GM12874 (cell line): ENCODE measurements around the gene SNX13.

Experiments used
- TF ChIP-seq, protein P1 (sequence below): IDR thresholded peaks from 2 replicates; pipeline ENCODE4 v1.5.1; 2011; ENCODE audit warnings: low read depth, mild to moderate bottlenecking, control low read depth, low read length, moderate library complexity; ENCODE audit not compliant: insufficient read depth

The SNX13 gene

DNA sequence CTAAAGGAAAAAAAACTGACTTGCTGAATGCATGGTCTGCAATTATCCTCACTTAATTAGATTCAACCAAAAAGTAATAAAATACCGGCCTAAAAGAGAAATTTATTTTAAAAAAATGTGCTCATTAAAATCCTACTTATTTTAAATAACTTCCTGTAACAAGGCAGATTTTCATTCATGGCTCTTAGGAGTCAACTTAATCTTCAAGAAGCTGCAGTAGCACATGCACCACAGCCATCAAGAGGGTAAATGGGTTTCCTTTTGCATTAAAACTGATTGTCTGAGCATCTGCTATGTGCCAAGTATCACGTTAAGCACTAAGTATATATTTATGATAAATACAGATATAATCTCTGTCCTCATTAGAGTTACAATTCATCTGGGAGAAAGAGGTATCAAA, 69.9 kb downstream of the SNX13 start:
- TF ChIP-seq, protein P1, sequence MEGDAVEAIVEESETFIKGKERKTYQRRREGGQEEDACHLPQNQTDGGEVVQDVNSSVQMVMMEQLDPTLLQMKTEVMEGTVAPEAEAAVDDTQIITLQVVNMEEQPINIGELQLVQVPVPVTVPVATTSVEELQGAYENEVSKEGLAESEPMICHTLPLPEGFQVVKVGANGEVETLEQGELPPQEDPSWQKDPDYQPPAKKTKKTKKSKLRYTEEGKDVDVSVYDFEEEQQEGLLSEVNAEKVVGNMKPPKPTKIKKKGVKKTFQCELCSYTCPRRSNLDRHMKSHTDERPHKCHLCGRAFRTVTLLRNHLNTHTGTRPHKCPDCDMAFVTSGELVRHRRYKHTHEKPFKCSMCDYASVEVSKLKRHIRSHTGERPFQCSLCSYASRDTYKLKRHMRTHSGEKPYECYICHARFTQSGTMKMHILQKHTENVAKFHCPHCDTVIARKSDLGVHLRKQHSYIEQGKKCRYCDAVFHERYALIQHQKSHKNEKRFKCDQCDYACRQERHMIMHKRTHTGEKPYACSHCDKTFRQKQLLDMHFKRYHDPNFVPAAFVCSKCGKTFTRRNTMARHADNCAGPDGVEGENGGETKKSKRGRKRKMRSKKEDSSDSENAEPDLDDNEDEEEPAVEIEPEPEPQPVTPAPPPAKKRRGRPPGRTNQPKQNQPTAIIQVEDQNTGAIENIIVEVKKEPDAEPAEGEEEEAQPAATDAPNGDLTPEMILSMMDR, result no peak

DNA sequence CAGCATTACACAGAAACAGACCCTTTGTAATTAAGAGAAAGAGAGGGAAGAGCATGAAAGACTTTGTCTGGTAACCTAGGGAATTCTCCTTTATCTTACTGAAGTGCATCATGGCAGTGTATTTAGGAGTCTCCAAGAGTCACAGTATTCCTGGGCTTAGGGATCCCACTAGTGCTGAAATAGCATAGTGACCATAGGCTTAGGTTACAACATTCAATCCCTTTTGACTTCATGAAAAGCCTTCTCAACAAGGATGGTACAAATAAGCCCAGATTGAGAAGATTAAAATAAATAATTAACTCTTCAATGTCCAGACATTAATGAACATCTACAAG, 76.5 kb downstream of the SNX13 start:
- TF ChIP-seq, protein P1, result no peak

DNA sequence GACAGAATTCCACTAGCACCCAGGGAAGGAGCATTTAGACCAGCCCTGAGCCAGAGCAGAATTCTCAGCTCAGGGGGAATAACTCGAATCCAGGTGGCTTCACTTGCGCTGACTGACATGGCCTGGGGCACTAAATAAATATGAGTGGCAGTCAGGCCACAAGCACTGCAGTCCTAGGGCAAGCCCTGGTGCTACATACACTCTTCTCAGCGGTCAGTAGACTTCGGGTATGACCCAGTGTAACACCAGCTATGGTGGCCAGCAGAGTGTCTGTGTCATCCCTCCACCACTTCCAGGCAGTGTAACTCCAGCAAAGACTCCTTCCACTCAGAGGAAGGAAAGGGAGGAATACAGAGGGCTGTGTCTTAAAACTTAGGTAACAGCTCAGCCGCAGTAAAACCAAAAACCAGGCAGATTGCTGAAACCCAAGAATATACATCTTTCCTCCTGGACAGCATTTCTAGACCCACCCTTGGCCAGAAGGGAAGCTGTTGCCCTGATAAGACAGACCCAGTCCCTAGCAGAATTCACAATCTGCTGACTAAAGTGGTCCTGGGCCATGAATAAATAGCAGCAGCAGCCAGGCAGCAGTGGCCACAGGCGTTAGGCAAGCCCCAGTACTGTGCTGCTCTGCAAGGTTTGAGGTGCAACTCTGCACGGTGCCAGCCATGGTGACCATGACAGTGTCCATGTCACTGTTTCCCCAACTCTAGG, 77.0 kb downstream of the SNX13 start:
- TF ChIP-seq, protein P1, result no peak

DNA sequence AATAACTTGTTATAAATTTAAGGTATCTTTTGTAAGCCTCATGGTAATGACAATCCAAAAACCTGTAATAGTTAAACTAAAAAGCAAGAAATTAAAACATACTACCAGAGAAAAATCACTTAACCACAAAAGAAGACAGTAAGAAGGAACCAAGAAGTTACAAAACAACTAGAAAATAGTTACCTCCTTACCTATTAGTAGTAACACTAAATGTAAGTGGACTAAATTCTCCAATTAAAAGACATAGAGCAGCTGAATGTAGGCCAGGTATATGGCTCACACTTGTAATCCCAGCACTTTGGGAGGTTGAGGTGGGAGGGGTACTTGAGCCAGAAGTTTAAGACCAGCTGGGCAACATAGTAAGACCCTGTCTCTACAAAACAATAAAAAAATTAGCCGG, 84.0 kb downstream of the SNX13 start:
- TF ChIP-seq, protein P1, result no peak

DNA sequence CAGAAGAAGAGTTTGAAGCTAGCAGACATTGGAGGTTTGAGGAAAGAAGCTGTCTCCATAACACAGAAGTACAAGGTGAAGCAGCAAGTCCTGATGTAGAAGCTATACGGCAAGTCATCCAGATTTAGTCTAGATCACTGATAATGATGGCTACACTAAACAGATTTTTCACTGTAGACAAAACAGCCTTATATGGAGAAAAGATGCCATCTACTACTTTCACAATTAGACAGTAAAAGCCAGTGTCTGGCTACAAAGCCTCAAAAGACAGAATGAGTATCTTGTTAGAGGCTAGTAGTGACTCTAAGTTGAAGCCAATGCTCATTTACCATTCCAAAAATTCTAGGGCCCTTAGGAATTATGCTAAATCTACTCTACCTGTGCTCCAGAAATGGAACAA, 85.1 kb downstream of the SNX13 start:
- TF ChIP-seq, protein P1, result no peak

DNA sequence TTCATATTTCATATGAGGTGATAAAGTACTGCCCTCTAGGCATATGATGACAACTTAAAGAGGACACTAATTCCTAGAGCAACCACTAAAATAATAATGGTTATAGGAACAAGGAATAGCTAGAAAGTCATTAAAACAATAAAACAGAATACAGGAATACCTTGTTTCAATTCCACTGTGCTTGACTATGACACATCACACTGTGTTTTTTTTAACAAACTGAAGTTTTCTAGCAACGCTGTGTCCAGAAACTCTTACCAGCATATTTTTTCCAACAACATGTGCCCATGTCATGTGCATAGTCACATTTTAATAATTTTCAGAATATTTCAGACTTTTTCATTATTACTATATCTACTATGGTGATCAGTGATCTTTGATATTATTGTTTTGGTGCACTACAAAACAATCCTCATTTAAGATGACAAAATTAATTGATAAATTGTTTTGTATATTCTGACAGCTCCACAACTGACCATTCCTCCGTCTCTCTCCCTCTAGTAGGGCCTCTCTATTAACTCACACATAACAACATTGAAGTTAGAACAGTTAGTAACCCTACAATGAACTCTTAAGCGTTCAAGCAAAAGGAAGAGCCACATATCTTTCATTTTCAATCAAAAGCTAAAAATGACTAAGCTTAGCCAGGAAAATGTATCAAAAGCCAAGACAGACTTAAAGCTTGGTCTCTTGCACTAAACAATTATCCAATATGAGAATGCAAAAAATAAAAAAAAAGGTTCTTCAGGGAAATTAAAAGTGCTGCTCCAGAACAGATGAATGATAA, 85.8 kb downstream of the SNX13 start:
- TF ChIP-seq, protein P1, result no peak

DNA sequence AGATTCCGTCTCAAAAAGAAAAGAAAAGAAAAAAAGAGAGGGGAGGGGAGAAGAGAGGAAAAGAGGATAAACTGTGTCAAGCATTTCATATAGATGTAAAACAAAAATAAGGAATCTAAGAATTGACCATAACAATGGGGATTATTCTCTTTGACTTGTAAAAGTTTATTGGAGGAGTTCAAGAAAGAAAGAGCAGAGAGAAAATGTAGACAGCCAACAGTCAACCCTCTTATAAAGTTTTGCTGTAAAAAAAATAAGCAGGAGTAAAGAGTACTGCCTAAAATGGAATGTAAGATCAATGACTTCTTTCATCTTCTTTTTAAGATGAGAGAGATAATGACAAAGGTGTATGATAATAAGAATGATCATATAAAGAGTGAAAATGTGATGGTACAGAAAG, 87.9 kb downstream of the SNX13 start:
- TF ChIP-seq, protein P1, result no peak
